HG02642 (cell line): ENCODE data around the gene ALG2.
A peak's percentile ranks its signal among the peaks of the same experiment; 100 is the strongest.

ENCODE experiments used
- ATAC-seq: cut with Tn5 transposase; IDR thresholded peaks from one replicate; pipeline ENCODE4 v1.9.1; 2021; ENCODE audit warnings: mild to moderate bottlenecking; ENCODE audit not compliant: unreplicated experiment, poor library complexity

The ALG2 gene

GRCh38 chr9:99177576-99178366, 44.0 kb downstream of the ALG2 start:
- no peak for ATAC-seq

- no peak for ATAC-seq
These were observed 45.2 kb downstream of the ALG2 start for GRCh38 chr9:99176527-99177013.

GRCh38 chr9:99173570-99174504, 47.9 kb downstream of the ALG2 start:
- ATAC-seq: peak; percentile 65

GRCh38 chr9:99172124-99173091, 49.3 kb downstream of the ALG2 start:
- ATAC-seq: no peak

GRCh38 chr9:99171225-99172123, 50.3 kb downstream of the ALG2 start:
- ATAC-seq: no peak

- no peak for ATAC-seq
These were observed 51.6 kb downstream of the ALG2 start for GRCh38 chr9:99169982-99170761.

GRCh38 chr9:99169086-99169485, 52.7 kb downstream of the ALG2 start:
- no peak for ATAC-seq

GRCh38 chr9:99167694-99168093, 54.0 kb downstream of the ALG2 start:
- no peak for ATAC-seq

GRCh38 chr9:99167119-99167518, 54.6 kb downstream of the ALG2 start:
- ATAC-seq: no peak
